22Rv1 (cell line): ENCODE data around the gene RMND5B.
"Not testable (repeated sequence)": the region's sequence is repeated elsewhere in the genome, so short reads cannot be mapped to it uniquely, and the experiment has no call there.

Source experiments
- H3K27ac ChIP-seq: fragments of 450-650 bp; 2 replicates; pipeline ENCODE4 v1.5.1; 2017
- CTCF ChIP-seq: fragments of 450-650 bp; IDR thresholded peaks from 2 replicates; pipeline ENCODE4 v1.5.1; 2017; ENCODE audit warnings: mild to moderate bottlenecking
- ZFX ChIP-seq: fragments of 450-650 bp; IDR thresholded peaks from 2 replicates; pipeline ENCODE4 v1.6.1; 2017; ENCODE audit warnings: antibody characterized with exemption, borderline replicate concordance

RMND5B gene

GRCh38 chr5:178130576-178131445 lies at the start of gene RMND5B:
Gene RMND5B (plus strand): TSS chr5:178131014. CDS start chr5:178138120, 7,106 bp downstream.
- no peak; the same call in 1 of the 2 replicates for TF ChIP-seq CTCF
- no peak for TF ChIP-seq ZFX
- peak within 1 kb of the TSS; percentile 93 for H3K27ac ChIP-seq

GRCh38 chr5:178081571-178082243 lies 49.1 kb upstream of the RMND5B start:
- no peak overlapping the region for H3K27ac ChIP-seq
- TF ChIP-seq CTCF: no peak
- no peak for TF ChIP-seq ZFX

GRCh38 chr5:178083922-178084321 lies 46.9 kb upstream of the RMND5B start:
- TF ChIP-seq CTCF (no peak), ZFX (no peak)
- H3K27ac ChIP-seq: no peak overlapping the region

GRCh38 chr5:178085316-178085715 lies 45.5 kb upstream of the RMND5B start:
- TF ChIP-seq CTCF: no peak
- no peak for TF ChIP-seq ZFX
- no peak overlapping the region for H3K27ac ChIP-seq

- TF ChIP-seq CTCF (no peak), ZFX (no peak)
Observed at GRCh38 chr5:178086266-178086665, 44.5 kb upstream of the RMND5B start.

GRCh38 chr5:178087199-178087598 lies 43.6 kb upstream of the RMND5B start:
- not testable (repeated sequence) for H3K27ac ChIP-seq

More at GRCh38 chr5:178086266-178086665, 44.5 kb upstream of the RMND5B start:
- no peak overlapping the region for H3K27ac ChIP-seq

GRCh38 chr5:178090856-178091255 lies 40.0 kb upstream of the RMND5B start:
- TF ChIP-seq ZFX: no peak
- TF ChIP-seq CTCF: no peak
- H3K27ac ChIP-seq: no peak overlapping the region
